HG03442 (cell line): Measurements from ENCODE around the gene CALN1.
"Not testable (repeated sequence)": the region's sequence is repeated elsewhere in the genome, so short reads cannot be mapped to it uniquely, and the experiment has no call there.

Experiments
- ATAC-seq: cut with Tn5 transposase; IDR thresholded peaks from one replicate; pipeline ENCODE4 v1.9.1; 2021; ENCODE audit warnings: mild to moderate bottlenecking, moderate library complexity; ENCODE audit not compliant: unreplicated experiment

Gene CALN1

GRCh38 chr7:71826141-71826540 is 586.0 kb downstream of the CALN1 start:
- ATAC-seq, result no peak

GRCh38 chr7:71824006-71824760 is 588.0 kb downstream of the CALN1 start:
- no peak for ATAC-seq

GRCh38 chr7:71822406-71822805 is 589.7 kb downstream of the CALN1 start:
- ATAC-seq, result not testable (repeated sequence)

- ATAC-seq, result no peak
These were observed 594.2 kb downstream of the CALN1 start for GRCh38 chr7:71817916-71818315.

- ATAC-seq, result no peak
These were observed 604.0 kb downstream of the CALN1 start for GRCh38 chr7:71808115-71808514.

GRCh38 chr7:71804256-71804655 is 607.9 kb downstream of the CALN1 start:
- no peak for ATAC-seq

GRCh38 chr7:71801976-71802375 is 610.2 kb downstream of the CALN1 start:
- no peak for ATAC-seq

- no peak for ATAC-seq
These were observed 611.8 kb downstream of the CALN1 start for GRCh38 chr7:71800321-71800720.

- no peak for ATAC-seq
These were observed 616.7 kb downstream of the CALN1 start for GRCh38 chr7:71795410-71795809.

GRCh38 chr7:71793251-71793650 is 618.9 kb downstream of the CALN1 start:
- ATAC-seq, result no peak

- no peak for ATAC-seq
These were observed 624.6 kb downstream of the CALN1 start for GRCh38 chr7:71787513-71787912.

GRCh38 chr7:71785216-71785615 is 626.9 kb downstream of the CALN1 start:
- ATAC-seq, result no peak

- no peak for ATAC-seq
These were observed 627.4 kb downstream of the CALN1 start for GRCh38 chr7:71784781-71785180.

- ATAC-seq, result no peak
These were observed 628.0 kb downstream of the CALN1 start for GRCh38 chr7:71784180-71784579.

GRCh38 chr7:71783779-71784178 is 628.4 kb downstream of the CALN1 start:
- ATAC-seq, result no peak

GRCh38 chr7:71782051-71782450 is 630.1 kb downstream of the CALN1 start:
- no peak for ATAC-seq

- no peak for ATAC-seq
These were observed 631.9 kb downstream of the CALN1 start for GRCh38 chr7:71780282-71780681.

- no peak for ATAC-seq
These were observed 634.9 kb downstream of the CALN1 start for GRCh38 chr7:71777278-71777677.

- no peak for ATAC-seq
These were observed 635.4 kb downstream of the CALN1 start for GRCh38 chr7:71776726-71777125.

- no peak for ATAC-seq
These were observed 636.5 kb downstream of the CALN1 start for GRCh38 chr7:71775648-71776047.

- ATAC-seq, result no peak
These were observed 639.4 kb downstream of the CALN1 start for GRCh38 chr7:71772779-71773178.

GRCh38 chr7:71770269-71770907 is 641.8 kb downstream of the CALN1 start:
- no peak for ATAC-seq

- no peak for ATAC-seq
These were observed 642.8 kb downstream of the CALN1 start for GRCh38 chr7:71769326-71769725.
